HepG2 (cell line): Measurements from ENCODE around the gene DAD1. TPM values are rescaled to one million over a fixed set of nuclear protein-coding genes. Genes with fewer than 3 reads are reported as not detected.

ENCODE experiments used
- ATAC-seq: fragments of 200-7000 bp; cut with Tn5 transposase; 3 replicates; pipeline ENCODE4 v1.9.1; 2020; ENCODE audit warnings: mild to moderate bottlenecking, moderate library complexity
- BruUV-seq: library from RNA; stranded (reverse); fragments of 400-500 nt; replicated peaks from 2 replicates; lab custom pipeline; 2021; lab: Mats Ljungman, UMichigan
- CTCF ChIA-PET: fragments of 300-600 bp; formaldehyde crosslinking; extraction: SDS; loops from one replicate; lab custom pipeline; 2021; ENCODE audit warnings: low total read pairs, inconsistent platforms, low intra/inter-chr PET ratio; lab: Yijun Ruan, JAX
- POLR2A ChIA-PET: fragments of 350-600 bp; sonication (Branson Sonifier 250); formaldehyde crosslinking; loops from one replicate; lab custom pipeline; 2020; ENCODE audit warnings: antibody characterized with exemption, inconsistent platforms; lab: Yijun Ruan, JAX
- DNase-seq: peaks from one replicate; pipeline ENCODE4 v3.0.0-alpha.2; 2015; ENCODE audit warnings: low spot score
- FAIRE-seq: peaks from 3 replicates; lab custom pipeline; 2011; peaks lifted over from hg19 to GRCh38; lab: Jason Lieb, UNC
- H2AFZ ChIP-seq: one replicate; pipeline ENCODE4 v1.6.1; 2011; ENCODE audit warnings: low read length, inconsistent platforms
- H3K27ac ChIP-seq: fragments of 300-600 bp; 3 replicates; pipeline ENCODE4 v1.8.0; 2011; ENCODE audit warnings: mixed run types, mild to moderate bottlenecking, mixed read lengths, low read length, inconsistent platforms; ENCODE audit not compliant: insufficient read depth; ENCODE audit errors: extremely low read length
- H3K27me3 ChIP-seq, 2 experiments: fragments of 200-600 bp in 1 of 2; 2 replicates in 1 of 2; 3 replicates in 1 of 2; pipeline versions ENCODE4 v1.6.0 to v1.8.0; 2011; ENCODE audit warnings: low read length in 2 of 2, mild to moderate bottlenecking in 2 of 2, moderate library complexity in 2 of 2, inconsistent platforms in 1 of 2; ENCODE audit not compliant: insufficient read depth in 2 of 2, control insufficient read depth in 1 of 2
- H3K36me3 ChIP-seq, 2 experiments: fragments of 200-600 bp in 1 of 2; replicated peaks in 1 of 2; 2 replicates in 1 of 2; 3 replicates in 1 of 2; pipeline versions ENCODE4 v1.5.1 to v1.8.0; 2011; ENCODE audit warnings: low read length in 2 of 2, inconsistent platforms in 1 of 2; ENCODE audit not compliant: insufficient read depth in 2 of 2, control insufficient read depth in 1 of 2
- H3K4me1 ChIP-seq: 2 replicates; pipeline ENCODE4 v1.5.1; 2012; ENCODE audit warnings: low read length, inconsistent platforms; ENCODE audit not compliant: insufficient read depth
- H3K4me2 ChIP-seq: 2 replicates; pipeline ENCODE4 v1.6.0; 2011; ENCODE audit warnings: low read depth, low read length, inconsistent platforms
- H3K4me3 ChIP-seq, 3 experiments: fragments of 200-600 bp in 1 of 3; sonication (generic), shearing (Covaris generic) in 1 of 3; replicated peaks in 1 of 3; 2 replicates each; pipeline ENCODE4 v1.5.1; 2011 to 2016; ENCODE audit warnings: low read length in 3 of 3, inconsistent platforms in 2 of 3, low read depth in 2 of 3, mild to moderate bottlenecking in 2 of 3, control low read depth in 1 of 3, mixed read lengths in 1 of 3; ENCODE audit not compliant: insufficient read depth in 1 of 3
- H3K79me2 ChIP-seq: one replicate; pipeline ENCODE4 v1.6.1; 2011; ENCODE audit warnings: low read length, inconsistent platforms; ENCODE audit not compliant: insufficient read depth
- H3K9ac ChIP-seq: 2 replicates; pipeline ENCODE4 v1.6.0; 2011; ENCODE audit warnings: mild to moderate bottlenecking, low read depth, low read length, inconsistent platforms; ENCODE audit not compliant: insufficient read depth
- H3K9me3 ChIP-seq: 2 replicates; pipeline ENCODE4 v1.5.1; 2012; ENCODE audit warnings: mild to moderate bottlenecking, low read length
- H4K20me1 ChIP-seq: 2 replicates; pipeline ENCODE4 v1.6.0; 2011; ENCODE audit warnings: inconsistent platforms, mild to moderate bottlenecking, low read length, moderate library complexity; ENCODE audit not compliant: insufficient read depth
- HOXA9 ChIP-seq: sonication (generic); formaldehyde crosslinking; IDR thresholded peaks from 2 replicates; pipeline ENCODE4 v1.8.1; 2022; ENCODE audit warnings: missing genetic modification reagents, mild to moderate bottlenecking, moderate library complexity, borderline replicate concordance
- PHF5A ChIP-seq: IDR thresholded peaks from one replicate; pipeline ENCODE4 v1.6.1; 2018; ENCODE audit warnings: low read depth, missing genetic modification reagents; ENCODE audit not compliant: unreplicated experiment
- RCOR2 ChIP-seq: IDR thresholded peaks from 2 replicates; pipeline ENCODE4 v1.6.1; 2016; ENCODE audit warnings: missing biosample characterization, missing genetic modification reagents
- RXRA ChIP-seq: sonication (generic); formaldehyde crosslinking; IDR thresholded peaks from 2 replicates; pipeline ENCODE4 v1.5.1; 2020; ENCODE audit warnings: missing genetic modification reagents
- SMAD3 ChIP-seq: sonication (generic); formaldehyde crosslinking; IDR thresholded peaks from 2 replicates; pipeline ENCODE4 v1.4.0; 2020; ENCODE audit warnings: missing genetic modification reagents
- SMARCC2 ChIP-seq: fragments of 450-650 bp; IDR thresholded peaks from 2 replicates; pipeline ENCODE4 v1.6.1; 2017; ENCODE audit warnings: antibody characterized with exemption, mild to moderate bottlenecking
- TSC22D2 ChIP-seq: sonication (generic); formaldehyde crosslinking; IDR thresholded peaks from 2 replicates; pipeline ENCODE4 v1.5.1; 2020; ENCODE audit warnings: missing genetic modification reagents, mild to moderate bottlenecking, borderline replicate concordance
- ZFP90 ChIP-seq: sonication (generic); formaldehyde crosslinking; IDR thresholded peaks from 2 replicates; pipeline ENCODE4 v1.8.0; 2022; ENCODE audit warnings: missing genetic modification reagents, mild to moderate bottlenecking, inconsistent platforms, borderline replicate concordance
- ZKSCAN8 ChIP-seq: IDR thresholded peaks from 2 replicates; pipeline ENCODE4 v1.6.1; 2016; ENCODE audit warnings: borderline replicate concordance, missing genetic modification reagents, missing compliant biosample characterization
- ZNF317 ChIP-seq: sonication (generic); formaldehyde crosslinking; IDR thresholded peaks from 2 replicates; pipeline ENCODE4 v1.5.0; 2020; ENCODE audit warnings: mild to moderate bottlenecking, missing genetic modification reagents
- ZNF33B ChIP-seq: sonication (generic); formaldehyde crosslinking; IDR thresholded peaks from 2 replicates; pipeline ENCODE4 v1.5.1; 2020; ENCODE audit warnings: mild to moderate bottlenecking, missing genetic modification reagents
- ZNF772 ChIP-seq: sonication (generic); formaldehyde crosslinking; IDR thresholded peaks from 2 replicates; pipeline ENCODE4 v1.5.0; 2020; ENCODE audit warnings: mild to moderate bottlenecking, missing genetic modification reagents
- WGBS: methylation state at CpG from one replicate; pipeline ENCODE4 v1.1.6; 2017; ENCODE audit warnings: low lambda C conversion rate; 5-methylcytosine and 5-hydroxymethylcytosine counted together
- in situ Hi-C: cut with HindIII; loops from 2 replicates; pipeline ENCODE4 v1.10.0; 2017; ENCODE audit warnings: low pct_unique_long_range_greater_than_20kb; ENCODE audit not compliant: extremely low pct_ligation_motif_present
- intact Hi-C: fragments of 100-400 bp; cut with micrococcal nuclease; formaldehyde crosslinking; loops from one replicate; pipeline ENCODE4 v1.10.0; 2022; ENCODE audit not compliant: unreplicated experiment
- polyA plus RNA-seq, 8 experiments: library from polyadenylated mRNA; depleted of rRNA in 3 of 8; stranded (reverse) in 7 of 8; unstranded in 1 of 8; fragments of >200 nt; fragmentation: Illumina TruSeq in 4 of 8; extraction: Trizol in 4 of 8; gene quantifications; 2 replicates each; pipeline versions ENCODE4 v1.2.1 to v1.2.3, GENCODE V29; 2011 to 2016; ENCODE audit warnings: low read depth in 4 of 8, missing spikeins in 1 of 8, mixed read lengths in 1 of 8; ENCODE audit not compliant: insufficient read depth in 1 of 8
- total RNA-seq, 5 experiments: library from RNA; depleted of rRNA; stranded (reverse); fragments of >200 nt; fragmentation: Illumina TruSeq; extraction: Trizol; gene quantifications; 2 replicates each; pipeline ENCODE4 v1.2.3, GENCODE V29; 2016; ENCODE audit warnings: low read depth in 1 of 5
- TF ChIP-seq, protein P1 (sequence below): sonication (generic); formaldehyde crosslinking; IDR thresholded peaks from 2 replicates; pipeline ENCODE4 v1.4.0; 2020; ENCODE audit warnings: missing genetic modification reagents
- TF ChIP-seq, protein P2 (sequence below): conservative IDR thresholded peaks from 2 replicates; pipeline ENCODE4 v1.6.1; 2018; ENCODE audit warnings: missing genetic modification reagents
- TF ChIP-seq, protein P3 (sequence below): IDR thresholded peaks from 2 replicates; pipeline ENCODE4 v1.6.1; 2016; ENCODE audit warnings: control low read depth
- TF ChIP-seq, protein P4 (sequence below): sonication (generic); formaldehyde crosslinking; IDR thresholded peaks from 2 replicates; pipeline ENCODE4 v1.5.1; 2020; ENCODE audit warnings: mild to moderate bottlenecking, missing genetic modification reagents, borderline replicate concordance

Gene DAD1
- total and polyA plus RNA-seq, 2 of the 13 experiments (the other 11 are each of a cell fraction or from before 2014, with no cell fraction given) = 558 to 626 TPM

DNA sequence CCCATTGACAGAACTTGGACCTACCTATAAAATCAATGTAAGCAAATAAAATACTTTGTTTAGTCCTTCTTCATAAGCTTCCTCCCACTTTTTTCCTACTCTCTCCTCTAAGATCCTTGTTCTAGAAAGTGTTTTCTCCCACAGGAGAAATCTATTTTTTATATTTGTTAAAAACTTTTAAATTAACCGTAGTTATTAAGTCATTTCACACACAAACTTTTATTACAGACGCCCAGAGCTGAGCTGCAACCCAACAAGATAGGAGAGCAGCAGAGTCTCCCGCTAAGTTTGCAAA, 27.7 kb downstream of the DAD1 start:
- POLR2A ChIA-PET = interaction anchor here (1.0 to 3.4 kb wide), 9 partner anchors 9 to 533 kb away, joined by 3 to 21 read pairs (median 4); partner anchors contain the start of genes ACIN1, DAD1, LRP10 and OXA1L
- TF ChIP-seq, protein P1, sequence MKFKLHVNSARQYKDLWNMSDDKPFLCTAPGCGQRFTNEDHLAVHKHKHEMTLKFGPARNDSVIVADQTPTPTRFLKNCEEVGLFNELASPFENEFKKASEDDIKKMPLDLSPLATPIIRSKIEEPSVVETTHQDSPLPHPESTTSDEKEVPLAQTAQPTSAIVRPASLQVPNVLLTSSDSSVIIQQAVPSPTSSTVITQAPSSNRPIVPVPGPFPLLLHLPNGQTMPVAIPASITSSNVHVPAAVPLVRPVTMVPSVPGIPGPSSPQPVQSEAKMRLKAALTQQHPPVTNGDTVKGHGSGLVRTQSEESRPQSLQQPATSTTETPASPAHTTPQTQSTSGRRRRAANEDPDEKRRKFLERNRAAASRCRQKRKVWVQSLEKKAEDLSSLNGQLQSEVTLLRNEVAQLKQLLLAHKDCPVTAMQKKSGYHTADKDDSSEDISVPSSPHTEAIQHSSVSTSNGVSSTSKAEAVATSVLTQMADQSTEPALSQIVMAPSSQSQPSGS (CRISPR knock-in tag) = 0 out of 2 replicates have a peak, but pooled peaks have one; percentile 11
- TF ChIP-seq SMARCC2 (no peak), ZNF772 (0 out of 2 replicates have a peak, but pooled peaks have one; percentile 1), RCOR2 (CRISPR knock-in tag) (0 out of 2 replicates have a peak, but pooled peaks have one; percentile 1), ZNF33B (CRISPR knock-in tag) (no peak), TSC22D2 (no peak), ZFP90 (CRISPR knock-in tag) (0 out of 2 replicates have a peak, but pooled peaks have one; percentile 19), RXRA (CRISPR knock-in tag) (0 out of 2 replicates have a peak, but pooled peaks have one; percentile 6), ZNF317 (CRISPR knock-in tag) (peak; percentile 11; the same call in 1 of the 2 replicates), ZKSCAN8 (CRISPR knock-in tag) (peak; percentile 55; the same call in 1 of the 2 replicates), PHF5A (CRISPR knock-in tag) (peak; percentile 18), HOXA9 (CRISPR knock-in tag) (0 out of 2 replicates have a peak, but pooled peaks have one; percentile 27), SMAD3 (0 out of 2 replicates have a peak, but pooled peaks have one; percentile 2)
- TF ChIP-seq, protein P2, sequence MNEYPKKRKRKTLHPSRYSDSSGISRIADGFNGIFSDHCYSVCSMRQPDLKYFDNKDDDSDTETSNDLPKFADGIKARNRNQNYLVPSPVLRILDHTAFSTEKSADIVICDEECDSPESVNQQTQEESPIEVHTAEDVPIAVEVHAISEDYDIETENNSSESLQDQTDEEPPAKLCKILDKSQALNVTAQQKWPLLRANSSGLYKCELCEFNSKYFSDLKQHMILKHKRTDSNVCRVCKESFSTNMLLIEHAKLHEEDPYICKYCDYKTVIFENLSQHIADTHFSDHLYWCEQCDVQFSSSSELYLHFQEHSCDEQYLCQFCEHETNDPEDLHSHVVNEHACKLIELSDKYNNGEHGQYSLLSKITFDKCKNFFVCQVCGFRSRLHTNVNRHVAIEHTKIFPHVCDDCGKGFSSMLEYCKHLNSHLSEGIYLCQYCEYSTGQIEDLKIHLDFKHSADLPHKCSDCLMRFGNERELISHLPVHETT (CRISPR knock-in tag) = 0 out of 2 replicates have a peak, but pooled peaks have one; percentile 14
- TF ChIP-seq, protein P3, sequence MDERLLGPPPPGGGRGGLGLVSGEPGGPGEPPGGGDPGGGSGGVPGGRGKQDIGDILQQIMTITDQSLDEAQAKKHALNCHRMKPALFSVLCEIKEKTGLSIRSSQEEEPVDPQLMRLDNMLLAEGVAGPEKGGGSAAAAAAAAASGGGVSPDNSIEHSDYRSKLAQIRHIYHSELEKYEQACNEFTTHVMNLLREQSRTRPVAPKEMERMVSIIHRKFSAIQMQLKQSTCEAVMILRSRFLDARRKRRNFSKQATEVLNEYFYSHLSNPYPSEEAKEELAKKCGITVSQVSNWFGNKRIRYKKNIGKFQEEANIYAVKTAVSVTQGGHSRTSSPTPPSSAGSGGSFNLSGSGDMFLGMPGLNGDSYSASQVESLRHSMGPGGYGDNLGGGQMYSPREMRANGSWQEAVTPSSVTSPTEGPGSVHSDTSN (CRISPR knock-in tag) = peak; percentile 19; the same call in 1 of the 2 replicates
- TF ChIP-seq, protein P4, sequence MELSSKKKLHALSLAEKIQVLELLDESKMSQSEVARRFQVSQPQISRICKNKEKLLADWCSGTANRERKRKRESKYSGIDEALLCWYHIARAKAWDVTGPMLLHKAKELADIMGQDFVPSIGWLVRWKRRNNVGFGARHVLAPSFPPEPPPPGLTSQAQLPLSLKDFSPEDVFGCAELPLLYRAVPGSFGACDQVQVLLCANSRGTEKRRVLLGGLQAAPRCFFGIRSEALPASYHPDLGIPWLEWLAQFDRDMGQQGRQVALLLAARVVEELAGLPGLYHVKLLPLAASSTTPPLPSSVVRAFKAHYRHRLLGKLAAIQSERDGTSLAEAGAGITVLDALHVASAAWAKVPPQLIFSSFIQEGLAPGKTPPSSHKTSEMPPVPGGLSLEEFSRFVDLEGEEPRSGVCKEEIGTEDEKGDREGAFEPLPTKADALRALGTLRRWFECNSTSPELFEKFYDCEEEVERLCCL (CRISPR knock-in tag) = 0 out of 2 replicates have a peak, but pooled peaks have one; percentile 1

More for the DNA sequence above, 27.7 kb downstream of the DAD1 start:
- Histone ChIP-seq H3K36me3 (peaks cover 16 to 27% of the 10 kb centered on the region in 2 experiments), H3K27ac (peak overlapping the region; percentile 49), H3K4me1 (peaks cover 67% of the 10 kb centered on the region), H3K79me2 (peaks cover 5% of the 10 kb centered on the region), H3K9me3 (no peaks in the 10 kb centered on the region), H2AFZ (no peak overlapping the region), H4K20me1 (0 out of 2 replicates have a peak, but pooled peaks cover 5% of the 10 kb centered on the region), H3K9ac (no peak overlapping the region), H3K4me2 (peak overlapping the region; percentile 57), H3K4me3 (peak overlapping the region in 2 of 3 experiments; percentile 0 to 11; a peak in 1 of 6 replicates), H3K27me3 (peaks cover 0 to 5% of the 10 kb centered on the region in 2 experiments; a peak in 2 of 5 replicates)
- ATAC-seq (peak; percentile 43), DNase-seq (no peak), FAIRE-seq (no peak)
- BruUV-seq = no TSS peak
- CTCF ChIA-PET = interaction anchor here (6.4 kb wide), 2 partner anchors 7 to 292 kb away, joined by 142 to 200 read pairs; no protein-coding TSS in a partner anchor
- intact Hi-C loops = no loop called here
- in situ Hi-C loops = no loop called here
- WGBS = 13% methylated on average over 3 of the region's 3 CpGs
